ENCODE data around the gene GAGE12G.
"Not testable (repeated sequence)": the region's sequence is repeated elsewhere in the genome, so short reads cannot be mapped to it uniquely, and the experiment has no call there.

Gene GAGE12G

GRCh38 chrX:49570100-49570499 lies at the start of gene GAGE12G:
Gene GAGE12G (plus strand): TSS chrX:49570400. CDS start chrX:49571555, 1,155 bp downstream.
- not testable (repeated sequence) for FAIRE-seq

- FAIRE-seq: not testable (repeated sequence)
These were observed 38.3 kb upstream of the GAGE12G start, which contains the start of gene GAGE12C for GRCh38 chrX:49531877-49532276. Gene GAGE12C (plus strand): TSS chrX:49532177. CDS start chrX:49533332, 1,155 bp downstream.

- not testable (repeated sequence) for FAIRE-seq
These were observed 28.8 kb upstream of the GAGE12G start, which contains the start of gene GAGE12D for GRCh38 chrX:49541433-49541832. Gene GAGE12D (plus strand): TSS chrX:49541733. CDS start chrX:49542888, 1,155 bp downstream.

- FAIRE-seq: not testable (repeated sequence)
These were observed 19.2 kb upstream of the GAGE12G start, which contains the start of gene GAGE12E for GRCh38 chrX:49550989-49551388. Gene GAGE12E (plus strand): TSS chrX:49551289. CDS start chrX:49552444, 1,155 bp downstream.

- not testable (repeated sequence) for FAIRE-seq
These were observed 9.7 kb upstream of the GAGE12G start, which contains the start of gene GAGE12F for GRCh38 chrX:49560542-49560941. Gene GAGE12F (plus strand): TSS chrX:49560842. CDS start chrX:49561997, 1,155 bp downstream.

GRCh38 chrX:49568728-49569127 lies 1.5 kb upstream of the GAGE12G start:
- not testable (repeated sequence) for FAIRE-seq

GRCh38 chrX:49569152-49569551 lies 1.0 kb upstream of the GAGE12G start:
- FAIRE-seq: not testable (repeated sequence)

- not testable (repeated sequence) for FAIRE-seq
These were observed 9.4 kb downstream of the GAGE12G start, which contains the start of gene GAGE12H for GRCh38 chrX:49579649-49580048. Gene GAGE12H (plus strand): TSS chrX:49579949. CDS start chrX:49581104, 1,155 bp downstream.

- FAIRE-seq: not testable (repeated sequence)
These were observed 19.0 kb downstream of the GAGE12G start, which contains the start of gene GAGE2A for GRCh38 chrX:49589196-49589595. Gene GAGE2A (plus strand): TSS chrX:49589496. CDS start chrX:49590651, 1,155 bp downstream.

- FAIRE-seq: not testable (repeated sequence)
These were observed 19.7 kb downstream of the GAGE12G start for GRCh38 chrX:49589769-49590478.

- not testable (repeated sequence) for FAIRE-seq
These were observed 20.3 kb downstream of the GAGE12G start for GRCh38 chrX:49590488-49590887.

- FAIRE-seq: not testable (repeated sequence)
These were observed 28.5 kb downstream of the GAGE12G start, which contains the start of gene GAGE1 for GRCh38 chrX:49598720-49599119. Gene GAGE1 (plus strand): TSS chrX:49599020. CDS start chrX:49600175, 1,155 bp downstream.

GRCh38 chrX:49610718-49611310 lies 40.6 kb downstream of the GAGE12G start:
- no peak for FAIRE-seq

GRCh38 chrX:49618574-49618973 lies 48.4 kb downstream of the GAGE12G start:
- FAIRE-seq: no peak

Measured in G401.6 (cell line).